ENCODE measurements around the gene LMLN.
"Not testable (repeated sequence)": the region's sequence is repeated elsewhere in the genome, so short reads cannot be mapped to it uniquely, and the experiment has no call there.

LMLN gene

DNA sequence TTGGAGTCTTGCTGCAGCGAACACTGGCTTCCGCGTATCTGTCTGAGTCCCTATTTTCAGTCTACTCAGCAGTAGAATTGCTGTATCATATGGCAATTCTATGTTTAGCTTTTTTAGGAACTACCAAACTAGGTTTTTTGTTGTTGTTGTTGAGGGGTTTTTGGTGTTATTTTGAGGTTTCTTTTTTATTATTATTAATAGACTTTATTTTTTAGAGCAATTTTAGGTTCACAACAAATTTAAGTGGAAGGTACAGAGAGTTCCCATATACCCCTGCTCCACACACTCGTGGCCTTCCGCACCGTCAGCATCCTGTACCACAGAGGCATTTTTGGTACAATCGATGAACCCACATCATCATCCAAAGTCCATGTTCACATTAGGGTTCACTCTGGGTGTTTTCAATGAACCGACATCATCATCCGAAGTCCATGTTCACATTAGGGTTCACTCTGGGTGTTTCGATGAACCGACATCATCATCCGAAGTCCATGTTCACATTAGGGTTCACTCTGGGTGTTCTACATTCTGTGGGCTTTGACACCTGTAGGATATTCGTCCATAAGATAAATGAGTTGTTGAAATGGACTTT, 67.9 kb downstream of the LMLN start:
- H3K27ac Mint-ChIP-seq = no peak overlapping the region
- no peak for DNase-seq
- no peaks in the 10 kb centered on the region for H3K9me3 Mint-ChIP-seq

DNA sequence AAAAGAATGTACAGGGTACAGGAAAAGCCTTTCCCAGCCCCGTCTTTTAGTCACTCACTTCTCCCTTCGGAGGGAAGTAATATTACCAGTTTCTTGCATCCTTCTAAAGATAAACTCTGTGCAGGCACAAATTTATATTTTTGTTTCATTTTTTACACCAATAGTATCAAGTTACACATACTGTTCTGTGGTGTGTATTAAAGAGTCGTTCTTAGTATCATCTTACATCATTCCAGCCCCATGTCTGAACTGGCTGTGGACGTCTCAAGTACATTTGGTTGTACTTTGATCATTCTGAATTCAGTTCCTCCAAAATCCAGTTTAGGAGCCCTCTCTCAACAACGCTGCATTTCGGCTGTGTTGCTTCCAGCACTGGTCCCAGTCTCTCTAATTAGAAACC, 68.7 kb downstream of the LMLN start:
- Mint-ChIP-seq H3K27me3 (no peaks in the 10 kb centered on the region), H3K36me3 (ENCODE audit: low read depth) (peaks cover 27% of the 10 kb centered on the region), H3K9me3 (no peaks in the 10 kb centered on the region), H3K4me3 (no peak overlapping the region), H3K4me1 (ENCODE audit: low read depth) (no peaks in the 10 kb centered on the region), H3K27ac (no peak overlapping the region)
- no peak for DNase-seq

More for the DNA sequence above, 67.9 kb downstream of the LMLN start:
- H3K4me3 Mint-ChIP-seq = no peak overlapping the region
- H3K27me3 Mint-ChIP-seq = no peaks in the 10 kb centered on the region
- H3K4me1 Mint-ChIP-seq (ENCODE audit: low read depth) = no peaks in the 10 kb centered on the region
- peaks cover 27% of the 10 kb centered on the region for H3K36me3 Mint-ChIP-seq (ENCODE audit: low read depth)

DNA sequence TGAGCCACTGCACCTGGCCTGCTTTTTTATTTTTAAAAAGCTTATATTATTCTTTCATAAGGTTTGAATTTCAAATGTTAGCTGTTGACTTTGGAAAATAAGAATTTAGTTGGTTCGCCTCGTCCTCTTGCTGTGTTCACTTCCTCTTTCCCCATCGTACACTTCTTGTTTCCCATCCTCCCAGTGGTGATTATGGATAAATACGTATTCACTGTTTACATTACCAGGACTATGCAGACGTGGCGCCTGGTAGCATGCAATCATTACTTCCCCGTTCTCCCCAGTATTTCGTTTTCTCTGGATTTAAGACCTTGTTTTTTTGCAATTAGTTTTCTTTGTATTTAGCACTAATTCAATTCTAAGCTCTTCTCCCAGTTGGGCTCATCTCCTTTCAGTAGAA, 70.1 kb downstream of the LMLN start:
- no peak for DNase-seq
- Mint-ChIP-seq H3K27ac (no peak overlapping the region), H3K36me3 (ENCODE audit: low read depth) (peaks cover 27% of the 10 kb centered on the region), H3K4me3 (no peak overlapping the region), H3K27me3 (no peaks in the 10 kb centered on the region), H3K4me1 (ENCODE audit: low read depth) (no peaks in the 10 kb centered on the region), H3K9me3 (no peaks in the 10 kb centered on the region)

DNA sequence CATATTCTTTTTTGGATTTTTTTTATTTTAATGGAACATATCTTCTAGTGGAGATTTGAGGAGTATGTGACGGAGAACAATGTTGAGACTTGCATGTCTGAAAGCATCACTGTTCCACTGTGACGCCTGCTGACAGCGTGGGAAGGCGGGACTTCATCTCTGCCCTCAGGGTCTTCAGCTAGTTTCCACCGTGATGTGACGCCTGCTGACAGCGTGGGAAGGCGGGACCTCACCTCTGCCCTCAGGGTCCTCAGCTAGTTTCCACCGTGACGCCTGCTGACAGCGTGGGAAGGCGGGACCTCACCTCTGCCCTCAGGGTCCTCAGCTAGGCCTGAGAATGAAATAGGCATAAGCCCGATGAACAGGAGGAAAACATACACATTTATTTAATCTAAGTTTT, 70.7 kb downstream of the LMLN start:
- Mint-ChIP-seq H3K27ac (no peak overlapping the region), H3K4me3 (no peak overlapping the region), H3K36me3 (ENCODE audit: low read depth) (peaks cover 27% of the 10 kb centered on the region), H3K27me3 (no peaks in the 10 kb centered on the region), H3K4me1 (ENCODE audit: low read depth) (no peaks in the 10 kb centered on the region), H3K9me3 (no peaks in the 10 kb centered on the region)
- DNase-seq = no peak

DNA sequence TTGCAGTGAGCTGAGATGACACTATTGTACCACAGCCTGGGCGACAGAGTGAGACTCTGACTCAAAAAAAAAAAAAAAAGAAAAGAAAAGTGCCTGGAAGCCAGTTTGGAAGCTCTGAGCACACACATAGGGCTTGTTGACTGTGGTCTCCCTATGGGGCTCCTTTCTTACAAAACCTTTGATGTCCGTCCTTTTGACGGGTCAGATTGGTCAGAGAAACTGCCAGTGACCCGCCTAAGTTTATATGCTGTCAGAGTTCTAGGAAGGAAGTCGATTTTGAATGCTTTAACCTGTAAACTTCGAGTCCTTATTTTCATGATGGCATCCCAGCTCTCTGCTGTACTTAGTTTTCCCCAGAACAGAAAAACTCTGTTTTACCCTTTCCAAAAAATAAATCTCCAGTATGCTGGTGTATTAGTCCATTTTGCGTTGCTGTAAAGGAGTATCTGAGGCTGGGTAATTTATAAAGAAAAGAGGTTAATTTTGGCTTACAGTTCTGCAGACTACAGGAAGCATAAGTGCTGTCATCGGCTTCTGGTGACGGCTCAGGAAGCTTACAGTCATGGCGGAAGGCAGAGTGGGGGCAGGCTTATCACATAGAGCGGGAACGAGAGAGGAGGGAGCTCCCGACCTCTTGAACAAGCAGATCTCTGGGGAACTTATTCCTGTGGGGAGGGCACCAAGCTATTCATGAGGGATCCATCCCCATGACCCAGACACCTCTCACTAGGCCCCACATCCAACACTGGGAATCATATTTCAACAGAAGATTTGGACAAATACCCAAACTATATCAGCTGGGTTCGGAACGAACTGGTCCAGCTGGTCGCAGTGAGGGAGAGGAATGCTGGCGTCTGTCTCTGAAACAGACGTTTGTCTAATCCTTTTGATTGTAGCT, 72.3 kb downstream of the LMLN start:
- Mint-ChIP-seq H3K9me3 (no peaks in the 10 kb centered on the region), H3K36me3 (ENCODE audit: low read depth) (peaks cover 19% of the 10 kb centered on the region), H3K27ac (no peak overlapping the region), H3K4me3 (no peak overlapping the region), H3K4me1 (ENCODE audit: low read depth) (no peaks in the 10 kb centered on the region), H3K27me3 (no peaks in the 10 kb centered on the region)
- no peak for DNase-seq

DNA sequence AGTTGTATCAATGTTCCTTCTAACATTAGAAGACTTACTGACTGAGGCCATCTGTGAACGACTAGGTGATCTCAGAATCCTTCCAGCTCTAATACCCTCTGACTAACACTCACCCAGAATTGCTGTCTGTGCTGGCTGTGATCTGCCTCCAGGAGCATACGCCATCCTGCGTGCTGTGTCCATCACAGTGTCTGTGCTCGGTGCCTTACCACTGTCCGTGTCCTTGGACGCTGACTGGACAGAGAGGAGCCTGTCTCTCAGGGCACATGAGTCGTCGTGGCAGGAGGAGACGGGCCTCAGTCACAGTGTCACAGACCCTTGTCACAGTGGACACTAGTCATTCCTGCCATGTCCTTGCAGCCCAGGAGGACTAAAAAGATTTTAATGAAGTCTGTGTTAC, 83.1 kb downstream of the LMLN start:
- Mint-ChIP-seq H3K9me3 (no peaks in the 10 kb centered on the region), H3K27me3 (no peaks in the 10 kb centered on the region), H3K36me3 (ENCODE audit: low read depth) (peaks cover 27% of the 10 kb centered on the region), H3K4me3 (no peak overlapping the region), H3K4me1 (ENCODE audit: low read depth) (no peaks in the 10 kb centered on the region), H3K27ac (no peak overlapping the region)
- DNase-seq = no peak

DNA sequence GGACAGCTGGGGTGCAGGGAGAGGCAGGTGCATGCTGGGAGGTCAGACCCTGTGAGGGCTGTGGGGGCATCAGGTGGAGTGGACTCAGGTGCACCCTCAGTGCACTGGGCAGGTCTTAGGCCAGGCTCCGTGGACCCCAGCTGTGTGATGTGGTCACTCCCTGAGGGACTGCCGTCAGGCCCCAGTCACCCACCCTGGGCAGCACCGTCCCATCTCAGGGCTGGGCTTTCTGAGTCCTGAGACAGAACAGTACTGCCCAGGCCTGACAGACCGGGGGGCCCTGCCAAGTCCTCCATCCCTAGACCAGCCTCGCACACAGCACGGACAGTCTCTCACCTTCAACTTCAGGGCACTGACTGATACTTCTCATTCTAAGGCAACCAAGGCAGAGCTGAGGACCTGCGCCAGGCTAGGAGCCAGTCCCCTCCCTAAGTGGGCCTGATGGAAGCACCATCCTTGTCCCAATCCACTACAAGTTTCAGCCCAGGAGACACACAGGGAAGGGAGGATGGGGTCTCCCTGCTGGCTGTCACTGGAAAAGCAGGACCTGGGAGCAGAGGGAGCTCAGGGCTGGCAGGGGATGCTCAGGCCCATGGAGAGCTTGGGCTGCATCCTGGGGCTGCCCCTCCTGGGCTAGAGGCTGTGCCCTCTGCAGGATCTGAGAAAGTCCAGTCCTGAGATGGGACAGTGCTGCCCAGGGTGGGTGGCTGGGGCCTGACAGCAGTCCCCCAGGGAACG, 86.3 kb downstream of the LMLN start:
- Mint-ChIP-seq H3K4me3 (no peak overlapping the region), H3K9me3 (no peaks in the 10 kb centered on the region), H3K27ac (no peak overlapping the region), H3K27me3 (no peaks in the 10 kb centered on the region), H3K4me1 (ENCODE audit: low read depth) (no peaks in the 10 kb centered on the region), H3K36me3 (ENCODE audit: low read depth) (peaks cover 5% of the 10 kb centered on the region)
- DNase-seq = no peak

DNA sequence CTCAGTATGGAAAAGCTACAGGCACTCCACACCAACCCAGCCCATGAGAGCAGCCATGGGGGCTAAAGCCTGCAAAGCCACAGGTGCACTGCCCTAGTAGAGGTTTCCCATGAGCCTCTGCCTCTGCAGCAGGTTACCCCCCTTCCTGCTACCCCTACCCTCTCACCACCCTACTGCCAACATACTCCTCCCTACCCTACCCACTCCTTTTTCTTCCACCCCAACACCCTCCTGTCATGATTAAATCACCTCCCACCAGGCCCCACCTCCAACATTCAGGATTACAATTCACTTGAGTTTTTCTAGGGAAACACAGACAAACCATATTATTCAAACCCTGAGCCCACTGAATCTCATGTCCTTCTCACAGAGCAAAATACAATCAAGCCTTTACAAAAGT, 88.4 kb downstream of the LMLN start:
- no peak for DNase-seq
- no peaks in the 10 kb centered on the region for H3K27me3 Mint-ChIP-seq
- H3K36me3 Mint-ChIP-seq (ENCODE audit: low read depth) = no peaks in the 10 kb centered on the region
- H3K9me3 Mint-ChIP-seq = no peaks in the 10 kb centered on the region
- H3K4me1 Mint-ChIP-seq (ENCODE audit: low read depth) = no peaks in the 10 kb centered on the region
- H3K27ac Mint-ChIP-seq = no peak overlapping the region
- no peak overlapping the region for H3K4me3 Mint-ChIP-seq

DNA sequence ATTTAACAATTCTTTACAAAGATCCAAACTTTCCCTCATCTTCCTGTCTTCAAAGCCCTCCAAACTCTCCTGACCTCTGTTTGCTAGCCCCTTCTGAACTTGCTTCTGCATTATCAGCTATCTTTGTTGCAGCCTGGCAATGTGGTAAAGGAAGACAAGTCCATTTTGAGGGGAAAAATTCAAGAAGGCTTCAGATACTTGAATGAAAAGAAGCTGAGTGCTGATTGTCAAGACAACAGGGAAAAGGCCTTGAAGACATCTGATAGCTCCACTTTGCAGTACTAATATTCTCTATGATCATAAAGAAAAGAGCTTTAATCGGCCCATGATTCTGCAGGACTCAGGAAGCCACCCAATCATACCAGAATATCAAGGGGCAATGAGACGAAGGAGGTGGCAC, 91.8 kb downstream of the LMLN start:
- H3K36me3 Mint-ChIP-seq (ENCODE audit: low read depth) = no peaks in the 10 kb centered on the region
- no peak overlapping the region for H3K4me3 Mint-ChIP-seq
- H3K27me3 Mint-ChIP-seq = peaks cover 4% of the 10 kb centered on the region
- no peaks in the 10 kb centered on the region for H3K9me3 Mint-ChIP-seq
- no peak overlapping the region for H3K27ac Mint-ChIP-seq
- H3K4me1 Mint-ChIP-seq (ENCODE audit: low read depth) = no peaks in the 10 kb centered on the region
- no peak for DNase-seq

DNA sequence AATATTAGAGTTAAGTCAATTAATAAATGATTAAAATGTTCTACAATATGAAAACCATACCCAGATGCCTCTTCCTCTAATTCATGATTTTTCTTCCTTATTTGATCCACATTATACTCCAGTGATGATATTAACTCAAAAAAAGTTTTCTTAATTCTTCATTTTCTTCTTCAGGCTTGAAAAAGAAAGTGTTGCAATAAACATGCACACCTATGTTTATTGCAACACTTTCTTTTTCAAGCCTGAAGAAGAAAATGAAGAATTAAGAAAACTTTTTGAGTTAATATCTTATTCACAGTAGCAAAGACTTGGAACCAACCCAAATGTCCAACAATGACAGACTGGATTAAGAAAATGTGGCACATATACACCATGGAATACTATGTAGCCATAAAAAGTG, 93.4 kb downstream of the LMLN start:
- H3K27me3 Mint-ChIP-seq; H3K4me3 Mint-ChIP-seq; H3K27ac Mint-ChIP-seq; H3K4me1 Mint-ChIP-seq (ENCODE audit: low read depth); DNase-seq; H3K9me3 Mint-ChIP-seq; H3K36me3 Mint-ChIP-seq (ENCODE audit: low read depth): not testable (repeated sequence)

DNA sequence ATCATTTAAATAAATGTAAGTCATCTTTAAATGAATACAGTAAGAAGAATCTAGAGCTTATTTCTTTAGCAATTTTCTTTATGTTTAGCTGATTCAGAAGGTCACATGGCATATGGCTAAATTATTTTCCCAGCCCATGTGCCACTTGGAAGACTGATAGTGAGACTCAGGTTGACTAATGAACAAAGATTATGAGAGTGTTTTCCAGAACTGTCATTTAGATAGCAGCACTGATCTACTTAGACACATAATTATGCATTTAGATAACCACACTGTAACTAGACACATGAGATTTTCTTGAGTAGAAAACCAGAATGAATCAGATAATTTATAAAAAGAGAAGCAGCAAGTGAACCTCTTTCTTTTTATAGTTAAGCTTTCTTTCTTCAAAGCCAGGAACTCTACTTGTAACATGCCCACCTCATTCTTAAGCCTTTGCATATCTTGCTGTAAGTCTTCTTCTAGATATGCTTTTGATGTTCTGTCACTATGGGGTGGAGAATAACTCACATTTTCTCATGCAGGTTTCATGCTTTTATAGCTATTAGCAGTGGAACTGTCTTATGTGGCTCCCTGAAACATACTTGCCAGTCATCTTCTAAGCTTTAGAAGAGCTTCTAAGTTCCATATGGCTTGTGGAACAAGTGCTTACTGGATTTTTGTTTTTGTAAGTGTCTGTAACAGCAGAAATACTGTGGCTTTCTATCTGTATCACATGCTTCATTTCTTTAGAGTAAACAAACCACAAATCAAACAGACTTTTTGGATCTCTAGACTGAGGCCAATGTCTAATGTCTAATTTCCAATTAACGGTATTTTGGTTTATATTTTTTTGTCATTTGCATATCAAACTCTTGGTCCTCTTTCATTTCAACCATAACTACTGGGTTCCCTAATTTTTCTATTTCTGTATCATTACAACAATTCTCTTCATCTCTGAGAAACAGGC, 101.4 kb downstream of the LMLN start:
- peaks cover 27% of the 10 kb centered on the region for H3K4me1 Mint-ChIP-seq (ENCODE audit: low read depth)
- H3K27me3 Mint-ChIP-seq = peaks cover 4% of the 10 kb centered on the region
- H3K9me3 Mint-ChIP-seq = no peaks in the 10 kb centered on the region
- DNase-seq = no peak
- H3K36me3 Mint-ChIP-seq (ENCODE audit: low read depth) = peaks cover 40% of the 10 kb centered on the region
- H3K27ac Mint-ChIP-seq = peak overlapping the region; percentile 88
- H3K4me3 Mint-ChIP-seq = no peak overlapping the region

DNA sequence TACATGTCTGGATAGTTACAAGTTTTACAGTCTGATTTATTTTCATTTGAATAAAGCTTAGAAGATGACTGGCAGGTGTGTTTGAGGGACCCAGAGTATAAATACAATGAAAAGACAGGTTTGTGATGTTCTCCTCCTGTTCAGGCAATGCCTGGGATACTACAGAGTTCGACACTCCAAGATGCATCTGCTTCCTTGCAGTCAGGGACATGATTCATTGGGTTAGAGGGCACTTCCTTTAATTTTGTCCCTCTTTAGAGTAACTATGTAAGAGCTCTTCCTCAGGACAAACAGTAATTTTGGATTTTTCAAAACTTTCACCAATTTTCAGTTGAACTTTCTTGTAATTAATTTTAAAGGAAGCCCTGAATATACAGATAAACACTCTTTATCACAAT, 102.0 kb downstream of the LMLN start:
- DNase-seq = no peak
- Mint-ChIP-seq H3K4me1 (ENCODE audit: low read depth) (peaks cover 29% of the 10 kb centered on the region), H3K36me3 (ENCODE audit: low read depth) (peaks cover 43% of the 10 kb centered on the region), H3K9me3 (no peaks in the 10 kb centered on the region), H3K4me3 (no peak overlapping the region), H3K27ac (peak overlapping the region; percentile 88), H3K27me3 (peaks cover 2% of the 10 kb centered on the region)

DNA sequence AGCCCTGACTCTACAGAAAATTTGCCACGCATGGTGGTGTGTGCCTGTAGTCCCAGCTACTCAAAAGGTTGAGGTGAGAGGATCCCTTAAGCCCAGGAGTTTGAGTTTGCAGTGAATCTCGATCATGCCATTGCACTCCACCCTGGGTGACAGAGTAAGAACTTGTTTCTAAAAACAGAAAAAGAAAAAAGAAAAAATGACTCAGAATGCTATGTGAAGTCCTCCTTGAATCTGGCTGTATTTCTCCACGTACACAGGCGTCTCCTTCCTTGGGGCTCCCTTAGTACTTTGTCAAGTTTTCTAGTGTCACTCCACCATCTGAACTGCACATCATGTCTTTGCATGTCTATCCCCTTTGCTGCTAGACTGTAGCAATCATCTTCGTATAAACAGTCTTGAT, 104.4 kb downstream of the LMLN start:
- H3K27me3 Mint-ChIP-seq = no peaks in the 10 kb centered on the region
- H3K36me3 Mint-ChIP-seq (ENCODE audit: low read depth) = peaks cover 48% of the 10 kb centered on the region
- no peaks in the 10 kb centered on the region for H3K9me3 Mint-ChIP-seq
- peak overlapping the region; percentile 48 for H3K27ac Mint-ChIP-seq
- no peak overlapping the region for H3K4me3 Mint-ChIP-seq
- no peak for DNase-seq
- H3K4me1 Mint-ChIP-seq (ENCODE audit: low read depth) = peaks cover 40% of the 10 kb centered on the region

DNA sequence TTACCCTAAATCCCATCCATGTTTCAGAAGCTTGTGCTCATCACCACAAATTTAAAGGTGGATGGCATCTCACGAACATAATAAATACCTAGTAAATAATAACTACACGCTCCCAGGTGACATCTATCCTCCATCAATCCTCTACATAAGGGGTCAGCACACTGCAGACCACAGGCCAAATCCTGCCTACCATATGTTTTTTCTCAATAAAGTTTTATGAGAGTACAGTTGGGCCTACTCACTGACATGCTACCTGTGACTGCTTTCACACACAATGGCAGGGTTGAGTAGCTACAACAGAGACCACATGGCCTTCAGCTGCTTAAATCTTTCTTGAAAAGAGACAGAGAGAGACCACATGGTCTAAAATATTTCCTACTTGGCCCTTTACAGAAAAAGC, 105.9 kb downstream of the LMLN start:
- Mint-ChIP-seq H3K36me3 (ENCODE audit: low read depth) (peaks cover 45% of the 10 kb centered on the region), H3K4me1 (ENCODE audit: low read depth) (peaks cover 43% of the 10 kb centered on the region), H3K9me3 (no peaks in the 10 kb centered on the region), H3K27me3 (no peaks in the 10 kb centered on the region), H3K4me3 (no peak overlapping the region), H3K27ac (no peak overlapping the region)
- DNase-seq = no peak

Data from activated T-cell treated with anti-CD3 and anti-CD28 coated beads, Interleukin-2, amount 50 U/mL, for 24 hours (primary cell).